ENCODE measurements around the gene UNC13B. TPM values are rescaled to one million over a fixed set of nuclear protein-coding genes. Genes with fewer than 3 reads are reported as not detected.

The UNC13B gene
- total RNA-seq, 1 experiment from 2014 or later = 17.6 TPM

DNA sequence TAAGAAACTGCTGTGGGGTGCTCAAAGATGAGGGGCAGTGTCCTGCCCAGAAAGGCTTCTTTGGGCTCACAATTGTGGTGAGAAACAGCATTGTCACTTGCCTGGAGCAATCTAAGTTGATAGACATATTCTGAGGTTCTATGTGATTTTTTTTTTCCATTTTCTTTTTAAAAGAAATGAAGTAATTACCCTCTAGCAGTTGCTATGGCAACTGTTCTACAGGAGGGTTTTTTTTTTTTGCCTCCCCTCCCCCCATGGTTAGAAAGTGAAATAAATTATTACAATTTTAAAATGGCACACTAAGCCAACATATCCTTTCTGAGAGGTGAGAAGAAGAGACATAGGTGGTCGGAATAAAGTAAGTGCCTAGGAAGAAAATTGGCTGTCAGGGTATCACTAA, 127.0 kb downstream of the UNC13B start:
- no peaks in the 10 kb centered on the region for H3K27me3 ChIP-seq (ENCODE audit: insufficient read depth, low read length)
- no peaks in the 10 kb centered on the region for H3K4me1 ChIP-seq (ENCODE audit: control insufficient read depth in 1 of 2, insufficient read depth in 2 of 2, low read length in 2 of 2)
- intact Hi-C loops (cut with micrococcal nuclease) = no loop called here
- ChIA-PET CTCF (no interaction called here), POLR2A (no interaction called here), RAD21 (ENCODE audit: low non-redundant PET in 1 of 2, low total read pairs in 2 of 2, uncharacterized antibody in 2 of 2, unreplicated experiment in 2 of 2) (no interaction called here)
- H3K9me3 ChIP-seq (ENCODE audit: control insufficient read depth in 1 of 2, insufficient read depth in 1 of 2, low read depth in 1 of 2, low read length in 2 of 2) = no peaks in the 10 kb centered on the region
- no peak overlapping the region for H2AFZ ChIP-seq (ENCODE audit: low read depth, low read length, poor library complexity, severe bottlenecking)
- H4K20me1 ChIP-seq (ENCODE audit: insufficient read depth) = no peaks in the 10 kb centered on the region
- BruUV-seq (replicated peaks) = no TSS peak
- no peaks in the 10 kb centered on the region for H3K9me2 ChIP-seq (ENCODE audit: insufficient read depth)
- no peak overlapping the region for H3K9ac ChIP-seq (ENCODE audit: low read length)
- H3K79me2 ChIP-seq (ENCODE audit: insufficient read depth, low read length) = no peaks in the 10 kb centered on the region
- H3K27ac ChIP-seq (ENCODE audit: low read depth, low read length) = no peak overlapping the region
- H3K4me2 ChIP-seq (ENCODE audit: low read length) = no peak overlapping the region
- DNase-seq (ENCODE audit: low read depth, low spot score) = no peak
- no peak overlapping the region for H3K4me3 ChIP-seq (replicated peaks in 1 of 2; ENCODE audit: low read depth in 1 of 2, low read length in 2 of 2)
- H3K36me3 ChIP-seq (ENCODE audit: control insufficient read depth in 1 of 2, insufficient read depth in 2 of 2, low read length in 2 of 2) = no peaks in the 10 kb centered on the region
- no peak for ATAC-seq
- TF ChIP-seq POLR2A (IDR thresholded peaks at IDR 0.05; ENCODE audit: borderline replicate concordance, extremely low read depth, insufficient read depth, insufficient read length) = no peak
- TF ChIP-seq, protein P1, sequence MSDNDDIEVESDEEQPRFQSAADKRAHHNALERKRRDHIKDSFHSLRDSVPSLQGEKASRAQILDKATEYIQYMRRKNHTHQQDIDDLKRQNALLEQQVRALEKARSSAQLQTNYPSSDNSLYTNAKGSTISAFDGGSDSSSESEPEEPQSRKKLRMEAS (IDR thresholded peaks at IDR 0.05) = no peak
- no peak for TF ChIP-seq EZH2 (IDR thresholded peaks at IDR 0.05)
- TF ChIP-seq, protein P2, sequence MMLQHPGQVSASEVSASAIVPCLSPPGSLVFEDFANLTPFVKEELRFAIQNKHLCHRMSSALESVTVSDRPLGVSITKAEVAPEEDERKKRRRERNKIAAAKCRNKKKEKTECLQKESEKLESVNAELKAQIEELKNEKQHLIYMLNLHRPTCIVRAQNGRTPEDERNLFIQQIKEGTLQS (IDR thresholded peaks at IDR 0.05) = no peak
- TF ChIP-seq SRF (IDR thresholded peaks at IDR 0.05; ENCODE audit: low read depth) = no peak

- Histone ChIP-seq H3K9ac (ENCODE audit: low read length) (no peak overlapping the region), H2AFZ (ENCODE audit: low read depth, low read length, poor library complexity, severe bottlenecking) (no peak overlapping the region), H3K27ac (ENCODE audit: low read depth, low read length) (no peak overlapping the region), H3K27me3 (ENCODE audit: insufficient read depth, low read length) (no peaks in the 10 kb centered on the region), H3K4me2 (ENCODE audit: low read length) (no peak overlapping the region), H4K20me1 (ENCODE audit: insufficient read depth) (no peaks in the 10 kb centered on the region), H3K4me3 (replicated peaks in 1 of 2; ENCODE audit: low read depth in 1 of 2, low read length in 2 of 2) (no peak overlapping the region), H3K79me2 (ENCODE audit: insufficient read depth, low read length) (no peaks in the 10 kb centered on the region), H3K9me2 (ENCODE audit: insufficient read depth) (no peaks in the 10 kb centered on the region), H3K36me3 (ENCODE audit: control insufficient read depth in 1 of 2, insufficient read depth in 2 of 2, low read length in 2 of 2) (no peaks in the 10 kb centered on the region), H3K4me1 (ENCODE audit: control insufficient read depth in 1 of 2, insufficient read depth in 2 of 2, low read length in 2 of 2) (no peaks in the 10 kb centered on the region), H3K9me3 (ENCODE audit: control insufficient read depth in 1 of 2, insufficient read depth in 1 of 2, low read depth in 1 of 2, low read length in 2 of 2) (no peaks in the 10 kb centered on the region)
- ATAC-seq (no peak), DNase-seq (ENCODE audit: low read depth, low spot score) (no peak)
- no TSS peak for BruUV-seq (replicated peaks)
- TF ChIP-seq, protein P2 (IDR thresholded peaks at IDR 0.05) = no peak
- no peak for TF ChIP-seq RAD21 (IDR thresholded peaks at IDR 0.05; ENCODE audit: low read depth)
- no peak for TF ChIP-seq FOSL1 (IDR thresholded peaks at IDR 0.05; ENCODE audit: low read depth)
- TF ChIP-seq POLR2A (IDR thresholded peaks at IDR 0.05; ENCODE audit: borderline replicate concordance, extremely low read depth, insufficient read depth, insufficient read length) = no peak
- no peak for TF ChIP-seq CEBPB (IDR thresholded peaks at IDR 0.05; ENCODE audit: low read depth)
- CTCF ChIA-PET = no interaction called here
- POLR2A ChIA-PET = no interaction called here
- intact Hi-C loops (cut with micrococcal nuclease) = no loop called here
- RAD21 ChIA-PET (ENCODE audit: low non-redundant PET in 1 of 2, low total read pairs in 2 of 2, uncharacterized antibody in 2 of 2, unreplicated experiment in 2 of 2) = no interaction called here
These were observed 131.7 kb downstream of the UNC13B start for GRCh38 chr9:35293376-35293964.
